Erythroblast (primary cell): ENCODE data around the gene SREK1IP1.
"Not testable (repeated sequence)": the region's sequence is repeated elsewhere in the genome, so short reads cannot be mapped to it uniquely, and the experiment has no call there.

Experiments
- DNase-seq, 2 experiments: peaks; one replicate each; lab custom pipeline; 2025; lab: John Stamatoyannopoulos, UW
- GATA1 ChIP-seq: IDR thresholded peaks from 2 replicates; pipeline ENCODE4 v1.6.1; 2011; ENCODE audit warnings: low read depth, mild to moderate bottlenecking, control low read depth, low read length, moderate library complexity
- POLR2A ChIP-seq: IDR thresholded peaks from 2 replicates; pipeline ENCODE4 v1.6.1; 2011; ENCODE audit warnings: mild to moderate bottlenecking, low read length

The SREK1IP1 gene

DNA sequence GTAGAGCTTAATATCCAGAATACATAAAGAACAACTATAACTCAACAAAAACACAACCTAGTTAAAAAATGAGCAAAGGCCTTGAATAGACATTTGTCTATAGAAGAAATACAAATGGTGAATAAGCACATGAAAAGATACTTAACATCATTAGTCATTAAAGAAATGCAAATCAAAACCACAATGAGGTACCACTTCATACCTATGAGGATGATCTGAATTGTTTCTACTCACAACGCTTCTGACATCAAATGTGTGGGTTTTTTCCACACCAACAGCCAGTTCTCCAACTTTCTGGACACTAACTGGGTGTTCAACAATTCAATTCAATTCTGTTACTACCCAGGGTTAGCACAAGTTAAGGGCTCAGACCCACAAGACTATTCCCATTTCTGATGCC is 22.0 kb downstream of the SREK1IP1 start:
- DNase-seq, result no peak
- no peak for TF ChIP-seq GATA1
- no peak for TF ChIP-seq POLR2A

DNA sequence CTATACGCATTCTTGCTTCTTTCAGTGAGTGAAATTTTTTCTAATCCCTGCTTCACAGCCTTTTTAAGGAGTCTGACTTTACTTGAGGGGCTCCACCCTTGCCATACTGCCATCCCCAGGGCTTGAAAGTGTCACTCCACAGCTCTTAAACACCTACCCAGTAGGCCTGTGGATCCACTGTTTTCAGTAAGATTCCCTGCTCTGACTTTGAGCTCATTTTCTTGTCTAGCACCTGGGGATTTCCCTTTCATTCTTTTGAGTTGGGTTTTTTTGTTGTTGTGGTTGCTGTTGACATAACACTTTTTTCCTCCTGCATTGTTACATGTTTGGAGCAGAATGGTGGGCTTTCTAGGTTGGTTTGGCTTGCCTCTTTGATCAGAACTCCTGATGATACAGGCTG is 23.6 kb downstream of the SREK1IP1 start:
- no peak for TF ChIP-seq GATA1
- TF ChIP-seq POLR2A, result no peak
- no peak for DNase-seq

DNA sequence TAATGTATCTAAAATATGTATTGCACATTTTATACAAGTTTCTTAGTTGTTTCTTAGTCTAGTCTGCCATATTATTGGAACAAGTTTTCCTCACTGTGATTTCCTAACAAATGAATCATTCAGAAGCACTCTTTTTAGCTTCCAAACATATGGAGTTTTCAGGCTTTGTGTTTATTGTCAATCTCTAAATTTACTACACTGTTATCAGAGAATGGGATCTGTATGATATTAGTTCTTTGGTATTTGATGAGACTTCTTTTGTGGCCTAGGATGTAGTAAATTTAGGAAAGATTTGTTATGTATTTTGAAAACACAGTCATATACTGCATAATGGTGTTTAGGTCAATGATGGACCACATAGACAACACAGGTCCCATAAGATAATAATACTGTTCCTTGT is 25.7 kb downstream of the SREK1IP1 start:
- TF ChIP-seq POLR2A, result no peak
- no peak for TF ChIP-seq GATA1
- no peak for DNase-seq

DNA sequence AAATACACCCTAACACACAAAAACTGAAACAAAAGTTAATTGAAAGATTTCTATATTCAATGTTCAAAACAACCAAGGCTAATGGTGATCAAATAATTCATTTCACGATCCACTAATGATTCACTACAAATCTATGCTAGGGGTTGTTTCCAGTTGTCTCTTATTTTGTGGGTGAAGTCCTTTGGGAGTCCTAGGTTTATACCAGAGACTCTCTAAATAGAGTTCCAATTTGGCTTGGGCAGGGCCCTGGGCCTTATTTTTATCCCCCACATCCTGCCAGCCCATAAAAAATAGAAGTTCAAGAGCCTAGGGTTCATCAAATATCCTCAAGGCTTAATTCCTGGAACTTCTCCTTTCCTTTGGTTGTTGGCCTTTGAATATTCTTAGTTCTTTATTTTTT is 26.1 kb downstream of the SREK1IP1 start:
- no peak for DNase-seq
- TF ChIP-seq POLR2A, result no peak
- no peak for TF ChIP-seq GATA1

DNA sequence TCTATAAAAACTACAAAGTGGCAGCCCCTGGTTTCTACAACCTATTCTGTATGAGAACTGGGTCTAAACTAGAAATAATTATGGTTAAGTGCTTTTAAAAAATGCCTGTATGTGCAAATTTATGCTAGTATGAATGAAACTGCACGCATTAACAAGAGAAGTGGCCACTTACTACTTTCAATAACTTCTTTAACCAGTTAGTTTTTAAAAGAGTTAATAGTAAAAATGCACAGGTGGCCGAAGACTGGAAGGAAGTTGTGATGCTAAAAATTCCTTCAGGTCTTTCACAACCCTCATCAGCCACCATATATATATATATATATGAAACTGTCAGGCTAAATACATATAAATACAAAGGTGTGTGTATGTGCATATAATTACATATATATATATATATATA is 41.3 kb downstream of the SREK1IP1 start:
- TF ChIP-seq POLR2A, result no peak
- no peak for DNase-seq

DNA sequence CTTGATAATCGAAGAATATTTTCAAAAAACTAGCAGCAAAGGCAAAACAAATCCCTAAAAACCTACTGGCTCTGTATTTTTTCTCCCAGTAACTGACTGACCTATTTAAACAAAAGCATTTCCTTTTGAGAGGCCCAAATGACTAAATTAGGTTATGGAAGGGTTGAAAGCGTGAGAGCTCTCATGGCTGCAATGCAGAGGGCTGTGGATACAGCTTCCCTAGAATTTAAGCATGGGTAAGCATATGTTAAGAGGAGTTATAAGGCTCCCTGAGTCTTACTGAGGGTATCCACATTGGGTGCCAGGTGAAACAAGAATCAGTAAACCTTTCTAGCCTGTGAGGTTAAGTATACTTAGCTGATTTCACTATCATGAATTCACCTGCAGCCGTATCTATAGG is 45.9 kb downstream of the SREK1IP1 start:
- TF ChIP-seq POLR2A (no peak), GATA1 (no peak)
- no peak for DNase-seq

DNA sequence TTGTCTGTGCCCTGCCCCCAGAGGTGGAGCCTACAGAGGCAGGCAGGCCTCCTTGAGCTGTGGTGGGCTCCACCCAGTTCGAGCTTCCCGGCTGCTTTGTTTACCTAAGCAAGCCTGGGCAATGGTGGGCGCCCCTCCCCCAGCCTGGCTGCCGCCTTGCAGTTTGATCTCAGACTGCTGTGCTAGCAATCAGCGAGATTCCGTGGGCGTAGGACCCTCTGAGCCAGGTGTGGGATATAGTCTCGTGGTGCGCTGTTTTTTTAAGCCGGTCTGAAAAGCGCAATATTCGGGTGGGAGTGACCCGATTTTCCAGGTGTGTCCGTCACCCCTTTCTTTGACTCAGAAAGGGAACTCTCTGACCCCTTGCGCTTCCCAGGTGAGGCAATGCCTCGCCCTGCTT is 54.0 kb downstream of the SREK1IP1 start:
- not testable (repeated sequence) for DNase-seq

DNA sequence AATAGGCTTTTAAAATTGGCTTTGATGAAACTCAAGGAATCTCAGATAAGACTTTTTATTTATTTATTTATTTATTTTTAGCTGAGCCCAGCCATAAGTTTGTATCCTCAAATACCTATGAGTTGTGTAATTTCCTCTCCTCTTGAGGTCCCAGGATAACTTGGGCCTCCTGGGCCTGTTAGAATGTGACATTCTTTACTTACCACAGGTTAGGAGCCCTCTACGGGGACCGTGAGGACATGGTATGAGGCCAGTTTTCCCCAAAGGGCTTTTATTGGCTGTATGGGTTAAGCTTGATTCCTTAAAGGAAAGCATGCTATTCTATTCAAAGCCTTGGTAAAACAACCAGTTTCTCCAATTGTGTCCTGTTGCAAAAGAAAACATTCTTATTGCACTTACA is 61.3 kb downstream of the SREK1IP1 start:
- TF ChIP-seq GATA1, result no peak
- TF ChIP-seq POLR2A, result no peak
- DNase-seq, result no peak

DNA sequence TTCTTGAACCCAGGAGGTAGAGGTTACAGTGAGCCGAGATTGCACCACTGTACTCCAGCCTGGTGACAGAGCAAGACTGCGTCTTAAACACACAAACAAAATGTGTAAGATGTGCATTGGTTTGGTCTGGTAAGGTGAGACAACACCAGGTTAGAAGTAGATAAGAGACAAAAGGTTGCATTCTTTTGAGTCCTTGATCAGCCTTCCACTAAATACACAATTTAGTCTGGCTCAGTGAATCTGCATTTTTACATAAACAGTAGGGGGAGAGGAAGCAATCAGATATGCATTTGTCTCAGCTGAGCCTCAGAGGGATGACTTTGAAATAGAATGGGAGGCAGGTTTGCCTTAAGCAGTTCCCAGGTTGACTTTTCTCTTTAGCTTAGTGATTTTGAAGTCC is 62.4 kb downstream of the SREK1IP1 start:
- DNase-seq, result not testable (repeated sequence)

DNA sequence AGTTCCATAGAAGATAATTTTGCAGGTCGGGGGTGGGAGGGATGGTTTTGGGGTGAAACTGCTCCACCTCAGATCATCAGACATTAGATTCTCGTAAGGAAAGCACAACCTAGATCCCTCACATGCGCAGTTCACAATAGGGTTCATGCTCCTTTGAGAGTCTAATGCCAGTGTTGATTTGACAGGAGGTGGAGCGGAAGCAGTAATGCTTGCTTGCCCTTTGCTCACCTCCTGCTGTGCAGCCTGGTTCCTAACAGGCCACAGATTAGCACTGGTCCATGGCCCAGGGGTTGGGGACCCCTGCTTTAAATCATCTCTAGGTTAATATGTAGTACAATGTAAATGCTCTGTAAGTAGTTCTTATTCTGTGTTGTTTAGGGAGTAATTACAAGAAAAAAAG is 67.7 kb downstream of the SREK1IP1 start:
- TF ChIP-seq GATA1 (no peak), POLR2A (no peak)
- no peak for DNase-seq

DNA sequence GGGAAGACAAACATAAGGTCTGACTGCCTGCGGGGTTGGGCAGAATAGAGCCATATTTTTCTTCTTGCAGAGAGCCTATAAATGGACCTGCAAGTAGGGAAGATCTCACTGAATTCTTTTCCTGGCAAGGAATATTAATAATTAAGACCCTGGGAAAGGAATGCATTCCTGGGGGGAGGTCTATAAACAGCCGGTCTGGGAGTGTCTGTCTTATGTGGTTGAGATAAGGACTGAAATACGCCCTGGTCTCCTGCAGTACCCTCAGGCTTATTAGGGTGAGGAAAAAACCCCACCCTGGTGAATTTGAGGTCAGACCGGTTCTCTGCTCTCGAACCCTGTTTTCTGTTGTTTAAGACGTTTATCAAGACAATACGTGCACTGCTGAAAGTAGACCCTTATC is 72.1 kb downstream of the SREK1IP1 start:
- not testable (repeated sequence) for DNase-seq

DNA sequence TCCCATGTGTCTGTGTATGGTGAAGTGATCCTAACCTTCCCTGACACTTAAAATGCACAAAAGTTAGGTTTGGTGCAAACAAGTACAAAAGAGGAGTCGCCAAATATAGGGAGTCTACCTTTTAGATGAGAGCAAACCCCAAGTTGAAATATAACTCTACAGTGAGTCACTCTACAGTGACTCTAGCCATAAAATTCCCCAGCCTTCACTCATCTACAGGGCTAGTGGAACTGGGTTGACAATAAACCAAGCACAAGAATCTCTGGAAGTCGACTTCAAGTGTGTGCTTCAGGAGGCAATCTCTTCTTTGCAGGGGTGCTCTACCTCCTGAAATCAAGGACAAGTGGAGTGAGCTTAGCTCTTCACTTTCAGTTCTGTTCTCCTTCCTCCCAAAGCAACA is 74.9 kb downstream of the SREK1IP1 start:
- no peak for DNase-seq

DNA sequence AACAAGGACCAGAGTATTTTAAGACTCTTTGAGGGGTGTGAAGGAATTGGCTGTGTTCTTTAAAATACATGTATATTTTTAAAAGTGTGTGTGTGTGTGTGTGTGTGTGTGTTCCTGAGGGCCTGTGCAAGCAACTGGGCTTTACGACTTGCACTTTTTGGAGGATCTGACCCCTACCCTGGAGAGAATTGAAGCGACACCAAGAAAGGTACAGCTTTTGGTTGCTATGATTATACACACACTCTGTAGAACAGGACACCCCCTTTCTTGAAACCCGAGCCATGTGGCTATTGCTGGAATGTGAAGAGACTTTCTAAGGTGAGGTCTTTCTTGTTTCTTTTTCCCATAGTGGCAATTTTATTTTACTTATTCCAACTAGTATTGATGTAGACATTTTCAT is 77.2 kb downstream of the SREK1IP1 start:
- no peak for DNase-seq
- no peak for TF ChIP-seq POLR2A
- TF ChIP-seq GATA1, result no peak

More for the DNA sequence above, 74.9 kb downstream of the SREK1IP1 start:
- TF ChIP-seq GATA1 (no peak), POLR2A (no peak)

DNA sequence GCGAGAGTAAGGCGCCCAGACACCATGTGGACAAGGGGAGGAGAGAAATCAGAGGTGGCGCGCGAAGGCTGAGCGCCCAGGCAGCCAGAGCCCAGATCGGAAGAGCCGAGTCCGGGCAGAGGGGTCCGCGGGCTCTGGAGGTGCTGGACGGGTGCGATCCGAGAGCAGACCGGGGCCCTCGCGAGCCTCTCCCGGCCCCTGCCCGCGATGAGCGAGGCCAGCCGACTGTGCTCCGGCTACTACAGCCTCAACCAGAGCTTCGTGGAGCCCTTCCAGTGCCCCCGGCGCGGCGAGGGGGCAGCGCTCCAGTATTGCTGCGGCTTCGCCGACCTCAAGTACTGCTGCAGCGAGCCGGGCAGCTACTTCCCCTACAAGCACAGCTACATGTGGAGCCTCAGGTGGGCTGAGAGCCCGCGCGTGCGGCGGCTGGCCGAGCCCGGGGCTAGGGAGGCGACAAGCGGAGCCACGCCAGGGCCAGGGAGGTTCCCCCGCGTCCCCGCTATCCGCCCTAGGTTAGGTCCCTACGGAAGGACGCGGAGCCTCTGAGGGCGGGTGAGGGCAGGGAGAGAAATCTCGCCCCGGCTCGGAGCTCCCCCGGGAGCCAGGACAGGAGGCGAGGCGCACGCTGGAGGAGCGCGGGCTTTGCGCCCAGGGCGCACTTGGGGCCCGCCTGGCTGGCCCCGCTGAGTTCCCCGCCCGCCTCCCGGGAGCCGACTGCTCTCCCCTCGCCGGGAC is 77.9 kb downstream of the SREK1IP1 start, which contains the start of gene SHISAL2B:
TSS of gene SHISAL2B (plus strand) at position 87 of the 735 bp plus-strand sequence. CDS start at position 208, 121 bp downstream.
- no peak for TF ChIP-seq GATA1
- DNase-seq, result peak; percentile 18 to 55

DNA sequence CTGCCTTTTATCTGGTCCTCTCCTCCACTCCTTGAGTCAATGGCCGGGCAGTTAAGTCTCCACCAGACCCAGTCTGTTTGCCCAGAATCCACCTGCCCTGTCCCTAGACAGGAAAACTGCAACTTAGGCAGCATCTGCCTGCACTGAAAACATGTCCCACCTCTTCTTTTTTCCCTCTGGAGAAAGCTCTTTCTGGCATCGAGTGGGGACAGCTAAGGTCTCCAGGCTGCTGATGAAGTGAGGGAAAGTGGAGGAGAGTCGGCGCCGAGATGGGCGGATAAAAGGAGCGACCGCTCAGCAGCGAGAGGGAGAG is 78.4 kb downstream of the SREK1IP1 start:
- DNase-seq, result no peak

DNA sequence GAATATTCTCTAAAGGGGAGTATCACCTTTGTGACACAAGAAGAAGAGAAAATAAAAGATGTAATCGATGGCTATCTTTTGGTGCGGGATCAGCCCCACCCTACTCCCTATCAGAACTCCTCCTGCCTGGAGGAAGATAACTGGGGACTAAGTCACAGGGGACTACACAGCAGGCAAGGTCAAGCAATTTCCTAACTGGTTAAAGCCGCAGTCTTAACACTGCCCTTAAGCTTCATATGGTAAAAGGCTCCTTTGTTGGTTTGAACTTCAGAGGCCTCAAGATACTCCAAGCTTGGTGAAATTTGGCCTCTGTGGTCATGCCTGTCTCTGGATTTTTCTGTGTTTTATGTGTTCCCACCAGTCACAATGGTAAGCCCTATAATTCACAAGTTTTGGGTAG is 79.5 kb downstream of the SREK1IP1 start:
- no peak for TF ChIP-seq GATA1
- no peak for TF ChIP-seq POLR2A
- peak in 1 of 2 experiments; percentile 26 for DNase-seq

More for the DNA sequence above, 78.4 kb downstream of the SREK1IP1 start:
- TF ChIP-seq GATA1 (no peak), POLR2A (no peak)
